DOHH2 (cell line): ENCODE data around the gene RGS7BP.

ENCODE experiments used
- CTCF ChIP-seq: fragments of 200-600 bp; sonication (generic); IDR thresholded peaks from one replicate; pipeline ENCODE4 v1.5.1; 2014; ENCODE audit warnings: antibody characterized with exemption, mild to moderate bottlenecking, low read depth, low read length; ENCODE audit not compliant: poor library complexity, severe bottlenecking
- EZH2phosphoT487 ChIP-seq: fragments of 200-600 bp; sonication (generic); IDR thresholded peaks from 2 replicates; pipeline ENCODE4 v1.6.1; 2017; ENCODE audit warnings: borderline replicate concordance, mild to moderate bottlenecking, antibody characterized with exemption, low read length, moderate library complexity, mixed read lengths

DNA sequence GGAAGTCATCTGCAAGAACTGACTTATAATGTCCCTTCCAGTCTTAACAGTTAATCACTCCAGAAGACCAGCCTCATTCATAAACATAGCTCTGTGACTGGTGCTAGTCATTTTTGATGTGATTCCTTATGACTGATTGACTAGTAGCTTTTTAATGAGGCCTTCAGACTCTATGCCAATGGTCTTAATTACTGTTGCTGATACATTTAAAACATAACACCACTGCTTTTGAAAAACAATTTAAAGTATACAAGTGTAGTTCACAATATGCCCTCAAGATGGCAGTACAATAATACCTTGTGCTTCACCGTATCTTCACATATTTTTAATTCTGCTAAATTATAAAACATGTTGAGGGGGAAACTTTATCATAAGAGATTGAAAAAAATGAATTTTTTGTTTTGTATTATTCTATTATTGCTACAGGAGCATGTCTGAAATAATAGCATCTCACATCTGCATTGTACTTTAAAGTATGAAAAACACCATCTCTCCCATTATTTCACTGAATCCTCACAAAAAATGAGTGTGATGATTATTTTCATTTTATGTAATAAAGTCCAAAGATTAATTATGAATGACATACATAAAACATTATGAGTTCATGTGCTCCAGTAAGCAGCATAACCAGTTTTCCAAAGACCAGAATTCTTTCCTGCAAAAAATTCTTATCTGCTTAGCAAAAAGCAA, 129.3 kb downstream of the RGS7BP start:
- TF ChIP-seq CTCF (peak; percentile 69), EZH2phosphoT487 (no peak)
